HUES6 (cell line): Measurements from ENCODE around the gene SERPINE1.
A peak's percentile ranks its signal among the peaks of the same experiment; 100 is the strongest.
"Not testable (repeated sequence)": the region's sequence is repeated elsewhere in the genome, so short reads cannot be mapped to it uniquely, and the experiment has no call there.

ENCODE experiments used
- H3K27ac ChIP-seq: 2 replicates; pipeline ENCODE4 v1.7.0; 2013; ENCODE audit warnings: low read depth, mild to moderate bottlenecking, low read length, inconsistent platforms
- H3K27me3 ChIP-seq: 2 replicates; pipeline ENCODE4 v1.6.1; 2013; ENCODE audit warnings: low read length; ENCODE audit not compliant: control insufficient read depth, insufficient read depth
- H3K36me3 ChIP-seq: 2 replicates; pipeline ENCODE4 v1.6.1; 2013; ENCODE audit warnings: low read length; ENCODE audit not compliant: control insufficient read depth, insufficient read depth
- H3K4me1 ChIP-seq: 2 replicates; pipeline ENCODE4 v1.6.1; 2013; ENCODE audit warnings: low read length; ENCODE audit not compliant: control insufficient read depth, insufficient read depth
- H3K4me3 ChIP-seq: 2 replicates; pipeline ENCODE4 v1.5.1; 2013; ENCODE audit warnings: low read depth, low read length
- H3K9ac ChIP-seq: one replicate; pipeline ENCODE4 v1.6.1; 2013; ENCODE audit warnings: mild to moderate bottlenecking, low read length
- H3K9me3 ChIP-seq: 2 replicates; pipeline ENCODE4 v1.6.1; 2013; ENCODE audit warnings: low read depth, low read length; ENCODE audit not compliant: control insufficient read depth, insufficient read depth

Gene SERPINE1

GRCh38 chr7:101113836-101114235, 13.1 kb upstream of the SERPINE1 start:
- no peaks in the 10 kb centered on the region for H3K9me3 ChIP-seq
- peak overlapping the region; percentile 12 for H3K9ac ChIP-seq
- no peak overlapping the region for H3K27ac ChIP-seq
- H3K4me3 ChIP-seq = no peak overlapping the region
- H3K36me3 ChIP-seq = no peaks in the 10 kb centered on the region
- no peaks in the 10 kb centered on the region for H3K27me3 ChIP-seq
- peaks cover 12% of the 10 kb centered on the region; the same call in 1 of the 2 replicates for H3K4me1 ChIP-seq

- Histone ChIP-seq H3K36me3 (no peaks in the 10 kb centered on the region), H3K4me1 (peaks cover 12% of the 10 kb centered on the region; the same call in 1 of the 2 replicates), H3K27me3 (no peaks in the 10 kb centered on the region), H3K4me3 (no peak overlapping the region), H3K9me3 (no peaks in the 10 kb centered on the region), H3K27ac (no peak overlapping the region), H3K9ac (no peak overlapping the region)
Measured at GRCh38 chr7:101114492-101114891, 12.4 kb upstream of the SERPINE1 start.

- no peak overlapping the region for H3K27ac ChIP-seq
- no peaks in the 10 kb centered on the region for H3K27me3 ChIP-seq
- no peak overlapping the region for H3K4me3 ChIP-seq
- H3K9me3 ChIP-seq = no peaks in the 10 kb centered on the region
- H3K36me3 ChIP-seq = no peaks in the 10 kb centered on the region
- H3K9ac ChIP-seq = no peak overlapping the region
- H3K4me1 ChIP-seq = peaks cover 16% of the 10 kb centered on the region; the same call in 1 of the 2 replicates
Measured at GRCh38 chr7:101115215-101115614, 11.7 kb upstream of the SERPINE1 start.

GRCh38 chr7:101116898-101117297, 10.0 kb upstream of the SERPINE1 start:
- H3K4me1 ChIP-seq = peaks cover 20% of the 10 kb centered on the region
- H3K27ac ChIP-seq = peak overlapping the region; percentile 47; the same call in 1 of the 2 replicates

GRCh38 chr7:101118856-101119255, 8.0 kb upstream of the SERPINE1 start:
- Histone ChIP-seq H3K27ac (no peak overlapping the region), H3K4me1 (peaks cover 32% of the 10 kb centered on the region), H3K27me3 (no peaks in the 10 kb centered on the region), H3K9ac (no peak overlapping the region), H3K4me3 (no peak overlapping the region), H3K36me3 (no peaks in the 10 kb centered on the region), H3K9me3 (no peaks in the 10 kb centered on the region)

More at GRCh38 chr7:101116898-101117297, 10.0 kb upstream of the SERPINE1 start:
- no peaks in the 10 kb centered on the region for H3K9me3 ChIP-seq
- no peaks in the 10 kb centered on the region for H3K36me3 ChIP-seq
- no peak overlapping the region for H3K4me3 ChIP-seq
- no peaks in the 10 kb centered on the region for H3K27me3 ChIP-seq
- peak overlapping the region; percentile 54 for H3K9ac ChIP-seq

GRCh38 chr7:101119876-101120275, 7.0 kb upstream of the SERPINE1 start:
- H3K36me3 ChIP-seq = no peaks in the 10 kb centered on the region
- no peak overlapping the region for H3K9ac ChIP-seq
- no peak overlapping the region for H3K27ac ChIP-seq
- H3K4me3 ChIP-seq = no peak overlapping the region
- no peaks in the 10 kb centered on the region for H3K9me3 ChIP-seq
- H3K4me1 ChIP-seq = peaks cover 32% of the 10 kb centered on the region
- H3K27me3 ChIP-seq = no peaks in the 10 kb centered on the region

GRCh38 chr7:101120315-101120714, 6.6 kb upstream of the SERPINE1 start:
- peaks cover under 1% of the 10 kb centered on the region for H3K9me3 ChIP-seq
- H3K27me3 ChIP-seq = no peaks in the 10 kb centered on the region
- H3K36me3 ChIP-seq = no peaks in the 10 kb centered on the region
- H3K27ac ChIP-seq = no peak overlapping the region
- no peak overlapping the region for H3K4me3 ChIP-seq
- peaks cover 32% of the 10 kb centered on the region for H3K4me1 ChIP-seq
- H3K9ac ChIP-seq = no peak overlapping the region

- H3K27ac ChIP-seq = peak overlapping the region; percentile 42; the same call in 1 of the 2 replicates
- H3K4me1 ChIP-seq = peaks cover 39% of the 10 kb centered on the region
- H3K9ac ChIP-seq, H3K4me3 ChIP-seq, H3K27me3 ChIP-seq, H3K36me3 ChIP-seq, H3K9me3 ChIP-seq: not testable (repeated sequence)
Measured at GRCh38 chr7:101121631-101121990, 5.3 kb upstream of the SERPINE1 start.

- Histone ChIP-seq H3K9me3 (peaks cover 2% of the 10 kb centered on the region), H3K27ac (peak overlapping the region; percentile 79), H3K9ac (peak overlapping the region; percentile 74), H3K36me3 (no peaks in the 10 kb centered on the region), H3K4me1 (peaks cover 41% of the 10 kb centered on the region), H3K27me3 (no peaks in the 10 kb centered on the region), H3K4me3 (no peak overlapping the region)
Measured at GRCh38 chr7:101121991-101122932, 4.6 kb upstream of the SERPINE1 start.

- Histone ChIP-seq H3K36me3 (peaks cover under 1% of the 10 kb centered on the region; the same call in 1 of the 2 replicates), H3K4me1 (peaks cover 43% of the 10 kb centered on the region), H3K9ac (peak overlapping the region; percentile 74), H3K27me3 (no peaks in the 10 kb centered on the region), H3K4me3 (no peak overlapping the region), H3K9me3 (peaks cover 2% of the 10 kb centered on the region), H3K27ac (peak overlapping the region; percentile 79; the same call in 1 of the 2 replicates)
Measured at GRCh38 chr7:101122933-101123702, 3.8 kb upstream of the SERPINE1 start.

GRCh38 chr7:101123703-101124068, 3.2 kb upstream of the SERPINE1 start:
- H3K4me3 ChIP-seq = no peak overlapping the region
- H3K36me3 ChIP-seq = peaks cover 4% of the 10 kb centered on the region; the same call in 1 of the 2 replicates
- H3K9me3 ChIP-seq = peaks cover 2% of the 10 kb centered on the region
- no peaks in the 10 kb centered on the region for H3K27me3 ChIP-seq
- no peak overlapping the region for H3K9ac ChIP-seq
- no peak overlapping the region for H3K27ac ChIP-seq
- H3K4me1 ChIP-seq = peaks cover 47% of the 10 kb centered on the region
